Common myeloid progenitor, CD34-positive (primary cell): Measurements from ENCODE around the gene FAM53B.

ENCODE experiments used
- CTCF ChIA-PET: fragments of 350-600 bp; sonication (Branson Sonifier 250); formaldehyde crosslinking; loops from one replicate; lab custom pipeline; 2021; ENCODE audit warnings: antibody characterized with exemption; lab: Charles Lee
- POLR2A ChIA-PET: fragments of 350-600 bp; sonication (Branson Sonifier 250); formaldehyde crosslinking; loops from one replicate; lab custom pipeline; 2021; ENCODE audit warnings: antibody characterized with exemption; lab: Charles Lee
- DNase-seq, 3 donors: peaks; one replicate each; pipeline versions ENCODE4 v3.0.0 to v3.0.0-alpha.2; 2013
- H3K27ac ChIP-seq, 2 experiments: 1 replicate in 1 of 2; 2 replicates in 1 of 2; pipeline ENCODE4 v1.7.0; 2013; ENCODE audit warnings: inconsistent platforms in 2 of 2, low read length in 2 of 2, mild to moderate bottlenecking in 2 of 2, low read depth in 1 of 2, moderate library complexity in 1 of 2; ENCODE audit not compliant: severe bottlenecking in 2 of 2, insufficient read depth in 1 of 2, poor library complexity in 1 of 2
- H3K27me3 ChIP-seq, 5 experiments: replicated peaks in 2 of 5; 1 replicate in 3 of 5; 2 replicates in 2 of 5; pipeline versions ENCODE4 v1.6.1 to v1.7.0; 2013; ENCODE audit warnings: low read length in 4 of 5, mild to moderate bottlenecking in 2 of 5, moderate library complexity in 2 of 5, inconsistent platforms in 1 of 5; ENCODE audit not compliant: insufficient read depth in 5 of 5, control insufficient read depth in 4 of 5
- H3K36me3 ChIP-seq, 4 experiments: 1 replicate in 2 of 4; 2 replicates in 2 of 4; pipeline versions ENCODE4 v1.6.1 to v1.7.0; 2013; ENCODE audit warnings: low read length in 3 of 4, control low read depth in 1 of 4, mild to moderate bottlenecking in 1 of 4; ENCODE audit not compliant: control insufficient read depth in 4 of 4, insufficient read depth in 4 of 4
- H3K4me1 ChIP-seq, 4 experiments: 1 replicate in 3 of 4; 2 replicates in 1 of 4; pipeline versions ENCODE4 v1.6.1 to v1.7.1; 2013; ENCODE audit warnings: low read length in 3 of 4, mild to moderate bottlenecking in 3 of 4, control low read depth in 1 of 4, inconsistent platforms in 1 of 4, moderate library complexity in 1 of 4; ENCODE audit not compliant: control insufficient read depth in 4 of 4, insufficient read depth in 4 of 4; ENCODE audit errors: control extremely low read depth in 1 of 4
- H3K4me3 ChIP-seq, 7 experiments: 1 replicate in 4 of 7; 2 replicates in 3 of 7; pipeline versions ENCODE4 v1.5.1 to v1.7.0; 2013; ENCODE audit warnings: mild to moderate bottlenecking in 7 of 7, low read length in 6 of 7, moderate library complexity in 6 of 7, inconsistent platforms in 2 of 7, low read depth in 2 of 7, control low read depth in 1 of 7; ENCODE audit not compliant: insufficient read depth in 4 of 7, control insufficient read depth in 1 of 7; ENCODE audit errors: extremely low read depth in 1 of 7
- H3K9me3 ChIP-seq, 5 experiments: 1 replicate in 4 of 5; 2 replicates in 1 of 5; pipeline versions ENCODE4 v1.6.1 to v1.7.1; 2013; ENCODE audit warnings: low read length in 4 of 5, mild to moderate bottlenecking in 2 of 5, inconsistent platforms in 1 of 5, low read depth in 1 of 5, moderate library complexity in 1 of 5; ENCODE audit not compliant: control insufficient read depth in 4 of 5, insufficient read depth in 2 of 5; ENCODE audit errors: control extremely low read depth in 1 of 5
- WGBS: methylation state at CpG from one replicate; pipeline ENCODE4 v1.1.5; 2013; ENCODE audit not compliant: insufficient coverage; 5-methylcytosine and 5-hydroxymethylcytosine counted together

The FAM53B gene

DNA sequence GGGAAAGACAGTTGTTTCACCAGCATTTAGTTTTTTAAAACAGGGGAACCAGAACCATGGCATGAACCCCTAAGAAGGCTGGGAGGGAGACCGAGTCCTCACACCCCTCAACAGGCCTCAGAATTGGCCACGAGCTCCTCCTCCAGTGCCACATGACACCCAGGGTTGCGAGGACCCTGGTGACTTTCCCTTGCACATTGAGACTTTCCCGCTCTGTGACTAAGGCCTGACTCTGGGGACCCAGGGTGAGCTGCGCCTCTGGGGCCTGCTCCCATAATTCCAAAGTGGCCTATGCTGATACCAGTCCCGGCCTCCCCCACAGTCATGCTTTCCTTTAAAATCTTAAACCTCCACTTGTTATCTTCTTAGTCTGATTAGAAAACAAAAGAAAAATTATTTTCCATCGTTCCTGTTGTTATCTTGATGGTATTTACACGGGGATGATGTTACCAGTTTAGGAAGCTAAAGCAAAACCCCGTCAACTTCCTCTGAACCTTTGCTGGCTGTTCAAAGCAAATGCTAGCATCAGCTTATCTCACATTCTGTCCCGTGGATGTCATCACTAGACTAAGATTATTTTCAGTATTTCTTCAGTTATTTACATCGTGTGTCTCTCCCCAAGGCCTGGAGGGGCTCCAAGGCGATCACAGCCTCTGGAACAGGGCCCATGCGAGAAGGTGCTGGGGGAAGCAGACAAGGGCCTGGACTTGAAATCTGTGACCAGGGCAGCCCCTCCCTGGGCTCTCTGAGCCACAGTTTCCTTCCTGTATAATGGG lies 42.1 kb downstream of the FAM53B start:
- Histone ChIP-seq H3K27me3 (no peaks in the 10 kb centered on the region), H3K4me1 (peaks cover 2 to 71% (median 28%) of the 10 kb centered on the region in 4 experiments), H3K36me3 (peaks cover 8 to 79% (median 29%) of the 10 kb centered on the region in 4 experiments), H3K4me3 (peak overlapping the region in 1 of 7 experiments; percentile 28), H3K9me3 (no peaks in the 10 kb centered on the region), H3K27ac (no peak overlapping the region)
- 56% methylated on average over 10 of the region's 13 CpGs for WGBS
- ChIA-PET CTCF (interaction anchor here (1.0 to 10.2 kb wide), 8 partner anchors 10 to 54 kb away, joined by 3 to 109 read pairs (median 5); no protein-coding TSS in a partner anchor), POLR2A (no interaction called here)
- peak in 1 of 3 donors; percentile 27 for DNase-seq

DNA sequence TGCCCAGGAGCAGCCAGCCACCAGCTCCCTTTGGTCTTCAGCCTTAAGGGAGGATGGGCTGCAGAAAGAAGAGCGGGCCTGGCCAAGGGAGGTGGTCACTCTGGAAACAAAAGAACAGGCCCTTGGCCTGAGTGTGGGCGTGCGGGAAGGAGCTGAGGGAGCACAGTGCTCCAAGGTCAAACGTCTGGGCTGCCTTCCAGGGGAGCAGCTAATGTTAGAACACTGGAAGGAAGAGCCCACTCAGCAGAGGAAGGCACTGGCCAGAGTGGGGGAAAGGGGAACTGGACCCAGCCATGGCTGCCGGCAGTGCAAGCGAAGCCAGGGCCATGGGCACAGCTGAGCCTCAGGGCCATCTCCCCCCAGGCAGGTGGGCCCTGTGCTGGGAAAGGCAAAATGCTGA lies 42.7 kb downstream of the FAM53B start:
- POLR2A ChIA-PET: no interaction called here
- CTCF ChIA-PET: interaction anchor here (0.7 to 10.2 kb wide), 10 partner anchors 9 to 54 kb away, joined by 3 to 109 read pairs (median 3); no protein-coding TSS in a partner anchor
- H3K36me3 ChIP-seq: peaks cover 8 to 79% (median 28%) of the 10 kb centered on the region in 4 experiments

GRCh38 chr10:124701038-124701365 lies 43.2 kb downstream of the FAM53B start:
- ChIA-PET CTCF (interaction anchor here (0.7 to 10.2 kb wide), 9 partner anchors 12 to 55 kb away, joined by 3 to 109 read pairs (median 3); no protein-coding TSS in a partner anchor), POLR2A (no interaction called here)
- peaks cover 8 to 79% (median 26%) of the 10 kb centered on the region in 4 experiments for H3K36me3 ChIP-seq
- 100% methylated on average over 1 of the region's 1 CpG for WGBS
- H3K27ac ChIP-seq: no peak overlapping the region
- no peak overlapping the region for H3K4me3 ChIP-seq
- no peaks in the 10 kb centered on the region for H3K9me3 ChIP-seq
- DNase-seq: no peak
- peaks cover 2 to 61% (median 27%) of the 10 kb centered on the region in 4 experiments for H3K4me1 ChIP-seq
- no peaks in the 10 kb centered on the region for H3K27me3 ChIP-seq

More for the DNA sequence above, 42.7 kb downstream of the FAM53B start:
- 37% methylated on average over 5 of the region's 6 CpGs for WGBS
- DNase-seq: no peak
- Histone ChIP-seq H3K27ac (no peak overlapping the region), H3K9me3 (no peaks in the 10 kb centered on the region), H3K4me1 (peaks cover 2 to 65% (median 27%) of the 10 kb centered on the region in 4 experiments), H3K27me3 (no peaks in the 10 kb centered on the region), H3K4me3 (peak overlapping the region in 1 of 7 experiments; percentile 28)

GRCh38 chr10:124700293-124701037 lies 43.7 kb downstream of the FAM53B start:
- H3K9me3 ChIP-seq: no peaks in the 10 kb centered on the region
- CTCF ChIA-PET: interaction anchor here (0.8 to 10.2 kb wide), 6 partner anchors 12 to 55 kb away, joined by 3 to 109 read pairs (median 3); no protein-coding TSS in a partner anchor
- no peaks in the 10 kb centered on the region for H3K27me3 ChIP-seq
- peaks cover 2 to 57% (median 27%) of the 10 kb centered on the region in 4 experiments for H3K4me1 ChIP-seq
- peak in 1 of 3 donors; percentile 23 for DNase-seq
- peaks cover 6 to 78% (median 23%) of the 10 kb centered on the region in 4 experiments for H3K36me3 ChIP-seq
- 92% methylated on average over 26 of the region's 26 CpGs for WGBS
- no peak overlapping the region for H3K27ac ChIP-seq
- POLR2A ChIA-PET: no interaction called here
- H3K4me3 ChIP-seq: no peak overlapping the region

GRCh38 chr10:124699471-124700292 lies 44.5 kb downstream of the FAM53B start:
- ChIA-PET POLR2A (no interaction called here), CTCF (no interaction called here)
- H3K9me3 ChIP-seq: no peaks in the 10 kb centered on the region
- no peaks in the 10 kb centered on the region for H3K27me3 ChIP-seq
- WGBS: 97% methylated on average over 17 of the region's 18 CpGs
- H3K4me1 ChIP-seq: peaks cover 2 to 51% (median 27%) of the 10 kb centered on the region in 4 experiments
- no peak overlapping the region for H3K4me3 ChIP-seq
- no peak overlapping the region for H3K27ac ChIP-seq
- H3K36me3 ChIP-seq: peaks cover 7 to 77% (median 23%) of the 10 kb centered on the region in 4 experiments
- no peak for DNase-seq

DNA sequence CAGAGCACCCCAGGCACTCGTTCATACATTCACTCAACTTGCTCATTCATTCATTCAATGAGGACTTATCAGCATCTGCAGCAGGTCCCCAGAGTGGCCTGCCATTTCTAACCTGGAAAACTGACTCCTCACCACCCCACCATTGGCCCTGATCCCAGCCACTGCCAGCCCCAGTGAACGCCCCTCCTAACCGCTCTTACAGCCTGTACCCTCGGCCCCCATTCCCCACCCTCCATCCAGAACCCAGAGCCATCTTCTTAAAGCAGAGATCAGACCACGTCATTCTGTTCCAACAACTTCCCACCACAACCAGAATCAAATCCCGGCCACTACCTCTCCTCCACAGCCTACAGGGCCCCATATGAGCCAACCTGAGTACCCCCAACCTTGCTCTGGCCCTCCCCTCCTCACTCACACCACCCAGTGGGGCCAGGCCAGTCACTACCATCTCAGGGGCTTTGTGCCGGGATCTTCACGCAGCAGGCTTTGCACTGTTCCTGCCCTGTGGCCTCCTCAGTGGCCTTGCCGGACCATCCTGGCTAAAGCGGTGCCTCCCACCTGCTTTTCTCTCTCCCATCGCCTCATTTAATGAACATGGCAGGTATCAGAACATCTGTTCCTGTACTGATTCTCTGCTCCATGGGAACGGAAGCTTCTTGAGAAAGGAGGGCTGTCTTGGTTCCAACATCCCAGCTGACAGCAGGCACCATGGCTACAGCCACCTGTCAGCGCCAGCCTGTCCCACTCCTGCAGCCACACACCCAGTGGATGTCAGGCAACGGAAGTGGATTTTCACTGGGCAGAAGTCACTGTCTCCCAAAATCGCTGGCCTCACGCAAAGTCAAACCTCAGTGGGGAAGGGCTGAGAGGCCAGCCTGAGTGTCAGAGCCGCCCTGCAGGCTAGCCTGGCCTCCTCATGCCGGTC lies 45.4 kb downstream of the FAM53B start:
- peaks cover 2 to 51% (median 27%) of the 10 kb centered on the region in 4 experiments for H3K4me1 ChIP-seq
- peaks cover 7 to 77% (median 26%) of the 10 kb centered on the region in 4 experiments for H3K36me3 ChIP-seq
- DNase-seq: no peak
- 96% methylated on average over 18 of the region's 18 CpGs for WGBS
- H3K9me3 ChIP-seq: no peaks in the 10 kb centered on the region
- CTCF ChIA-PET: interaction anchor here (1.4 kb wide), 1 partner anchor 43 kb away, joined by 3 read pairs; no protein-coding TSS in a partner anchor
- no peaks in the 10 kb centered on the region for H3K27me3 ChIP-seq
- H3K27ac ChIP-seq: no peak overlapping the region
- POLR2A ChIA-PET: no interaction called here
- H3K4me3 ChIP-seq: no peak overlapping the region
